HG03060 (cell line): ENCODE data around the gene CREB3L4.
"Not testable (repeated sequence)": the region's sequence is repeated elsewhere in the genome, so short reads cannot be mapped to it uniquely, and the experiment has no call there.

Experiments
- ATAC-seq: cut with Tn5 transposase; IDR thresholded peaks from one replicate; pipeline ENCODE4 v1.9.1; 2021; ENCODE audit warnings: low read depth, moderate number of reproducible peaks; ENCODE audit not compliant: unreplicated experiment

CREB3L4 gene

DNA sequence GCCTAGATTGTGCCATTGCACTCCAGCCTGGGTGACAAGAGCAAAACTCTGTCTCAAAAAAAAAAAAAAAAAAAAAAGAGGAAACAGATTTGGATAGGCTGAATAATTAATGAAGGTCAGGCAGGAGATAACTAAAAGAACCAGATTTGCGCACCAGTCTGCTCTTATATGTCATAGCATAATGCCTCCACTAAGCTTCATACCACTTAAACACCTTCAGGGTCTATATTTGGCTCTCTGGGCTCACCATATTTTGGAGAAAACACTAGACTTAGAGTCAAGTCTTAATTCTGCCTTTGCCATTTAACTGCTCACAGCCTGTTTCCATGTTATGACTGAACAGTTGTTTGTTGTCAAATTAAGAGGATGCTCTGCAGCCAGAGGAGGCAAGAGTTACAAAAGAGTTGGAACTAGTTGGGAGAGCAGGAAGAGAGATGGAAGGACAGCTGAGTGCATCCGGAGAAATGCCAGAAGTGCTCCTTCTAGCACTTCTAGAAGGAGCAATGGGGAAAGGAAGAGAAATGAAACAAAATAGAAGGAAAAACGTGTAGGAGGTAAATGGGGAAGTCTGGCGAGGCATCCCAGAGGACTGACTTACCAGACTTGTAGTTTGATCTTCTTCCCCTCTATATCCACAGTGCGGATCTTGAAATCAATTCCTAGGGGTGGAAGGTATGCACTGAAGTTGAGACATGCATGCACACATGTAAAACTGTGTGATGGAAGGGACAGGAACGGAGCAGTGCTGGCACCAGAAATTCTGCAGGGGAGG, 16.6 kb downstream of the CREB3L4 start:
- ATAC-seq, result no peak

DNA sequence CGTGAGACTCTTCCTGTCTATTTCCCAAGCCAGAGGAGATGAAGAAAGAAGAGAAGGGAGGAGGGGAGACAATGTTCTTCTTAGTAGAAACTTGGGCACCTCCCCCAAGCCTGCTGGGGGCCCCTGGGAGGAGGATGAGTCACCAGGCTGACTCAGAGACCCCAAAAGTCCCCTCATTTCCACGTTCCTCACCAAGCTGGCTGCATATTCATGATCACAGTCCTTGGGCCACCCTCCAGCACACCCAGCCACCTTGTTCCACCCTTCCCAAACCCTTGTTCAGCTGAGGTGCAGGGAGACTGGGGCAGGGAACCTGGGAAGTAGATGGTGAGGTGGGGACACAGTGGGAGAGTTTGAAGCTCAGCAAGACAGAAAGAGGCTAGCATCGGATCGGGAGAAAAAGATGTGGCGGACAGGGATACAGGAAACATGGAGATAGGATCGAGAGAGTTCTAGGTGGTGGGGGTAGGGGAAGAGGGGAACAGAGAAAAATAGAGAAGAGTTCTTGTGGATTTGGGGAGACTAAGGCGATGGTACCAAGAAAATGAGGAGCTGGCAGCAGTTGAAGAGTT, 17.7 kb downstream of the CREB3L4 start:
- ATAC-seq, result no peak

DNA sequence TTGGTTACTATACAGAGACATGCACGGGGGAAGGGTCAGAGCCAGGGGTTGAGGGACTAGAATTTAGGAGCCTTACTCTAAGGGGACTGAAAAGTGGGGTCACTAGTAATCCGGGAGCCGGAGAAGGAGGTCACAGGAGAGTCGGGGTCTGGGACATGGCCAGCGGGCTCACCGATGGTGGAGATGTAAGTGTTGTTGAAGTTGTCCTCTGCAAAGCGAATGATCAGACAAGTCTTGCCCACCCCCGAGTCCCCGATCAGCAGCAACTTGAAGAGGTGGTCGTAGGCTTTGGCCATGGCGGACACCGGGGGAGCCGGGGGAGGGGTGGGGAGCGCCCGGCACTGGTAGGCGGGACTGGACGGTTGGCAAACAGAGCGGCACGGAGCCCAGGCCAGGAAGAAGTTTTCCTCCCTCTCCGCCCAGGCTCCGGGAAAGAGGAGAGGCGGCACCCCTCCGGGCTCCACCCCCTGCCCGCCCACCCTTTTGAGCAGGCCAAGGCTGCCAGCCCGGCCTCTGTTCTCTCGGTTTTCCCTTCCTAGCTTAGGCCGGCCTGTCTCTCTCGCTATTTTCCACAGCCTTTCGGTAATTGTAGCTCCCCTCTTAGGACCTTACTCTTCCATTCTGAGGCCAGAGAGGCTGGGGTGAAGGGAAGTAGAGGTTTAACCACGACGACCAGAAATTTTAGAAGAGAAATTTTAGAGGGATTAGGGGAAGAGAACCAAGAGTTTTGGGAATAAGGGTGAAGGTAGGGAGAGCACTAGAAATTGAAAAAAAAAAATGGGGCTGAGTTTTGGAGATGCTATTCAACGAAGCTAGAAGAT, 18.4 kb downstream of the CREB3L4 start, which contains the start of gene RAB13:
RAB13 (minus strand) TSS at position 399 of the 821 bp plus-strand sequence; CDS start at position 296, 103 bp downstream.
- ATAC-seq, result no peak

DNA sequence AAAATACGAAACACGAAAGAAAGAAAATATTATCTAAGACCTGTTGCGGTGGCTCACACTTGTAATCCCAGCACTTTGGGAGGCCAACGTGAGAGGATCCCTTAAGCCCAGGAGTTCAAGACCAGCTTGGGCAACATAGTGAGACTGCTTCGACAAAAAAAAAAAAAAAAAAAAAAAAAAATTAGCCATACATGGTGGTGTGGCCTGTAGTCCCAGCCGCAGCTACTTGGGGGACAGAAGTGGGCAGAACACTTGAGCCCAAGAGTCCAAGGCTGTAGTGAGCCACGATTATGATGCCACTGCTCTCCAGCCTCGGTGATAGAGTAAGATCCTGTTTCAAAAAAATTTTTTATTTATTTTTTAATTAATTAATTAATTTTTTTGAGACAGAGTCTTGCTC, 19.9 kb downstream of the CREB3L4 start:
- no peak for ATAC-seq

DNA sequence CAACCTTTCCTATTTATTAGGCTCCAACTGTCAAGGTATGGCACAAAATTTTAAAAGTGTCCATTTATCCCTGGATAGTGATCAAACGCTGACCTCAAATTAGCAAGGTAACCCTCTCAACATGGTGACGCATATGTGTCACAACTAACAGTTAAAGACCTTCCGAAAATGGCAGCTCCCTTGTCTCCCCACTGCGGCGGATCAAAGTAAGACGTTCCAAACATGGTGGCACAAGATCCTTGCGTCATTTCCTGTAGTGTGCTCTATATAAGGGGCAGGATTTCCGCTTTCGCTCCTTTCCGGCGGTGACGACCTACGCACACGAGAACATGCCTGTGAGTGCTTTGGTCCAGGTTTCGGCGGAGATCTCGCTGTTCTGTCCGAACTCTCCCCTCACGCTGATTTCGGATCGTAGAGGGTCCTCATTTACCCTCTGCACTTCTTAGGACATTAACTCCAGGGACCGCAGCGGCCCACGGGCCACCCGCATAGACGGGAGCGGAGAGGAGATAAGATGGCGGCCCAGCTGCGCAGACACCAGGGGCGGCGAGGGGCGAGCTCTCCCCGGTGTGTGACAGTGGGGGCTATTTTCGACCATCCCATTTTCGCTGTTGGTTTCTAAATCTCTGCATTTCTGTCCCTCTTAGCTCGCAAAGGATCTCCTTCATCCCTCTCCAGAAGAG, 22.9 kb downstream of the CREB3L4 start, which contains the start of gene RPS27:
RPS27 (plus strand) TSS at position 295 of the 683 bp plus-strand sequence; CDS start at position 330, 35 bp downstream.
- peak; percentile 83 for ATAC-seq

DNA sequence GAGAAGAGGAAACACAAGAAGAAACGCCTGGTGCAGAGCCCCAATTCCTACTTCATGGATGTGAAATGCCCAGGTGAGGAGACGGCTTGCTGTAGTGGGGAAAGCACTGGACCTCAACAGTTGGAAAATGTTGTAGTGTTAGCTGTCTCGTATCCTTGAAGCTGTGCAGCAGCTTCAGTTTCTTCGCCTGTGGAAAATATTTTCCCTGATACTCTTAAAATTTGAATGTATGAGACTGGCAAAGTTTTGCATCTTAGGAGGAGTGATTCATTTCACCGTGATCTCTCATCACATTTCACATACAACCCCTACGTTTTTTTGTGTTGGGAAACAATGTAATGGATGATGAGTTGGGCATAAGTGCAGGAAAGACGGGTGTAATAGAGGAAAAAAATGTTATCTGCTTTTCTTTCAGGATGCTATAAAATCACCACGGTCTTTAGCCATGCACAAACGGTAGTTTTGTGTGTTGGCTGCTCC, 23.5 kb downstream of the CREB3L4 start:
- ATAC-seq, result no peak

DNA sequence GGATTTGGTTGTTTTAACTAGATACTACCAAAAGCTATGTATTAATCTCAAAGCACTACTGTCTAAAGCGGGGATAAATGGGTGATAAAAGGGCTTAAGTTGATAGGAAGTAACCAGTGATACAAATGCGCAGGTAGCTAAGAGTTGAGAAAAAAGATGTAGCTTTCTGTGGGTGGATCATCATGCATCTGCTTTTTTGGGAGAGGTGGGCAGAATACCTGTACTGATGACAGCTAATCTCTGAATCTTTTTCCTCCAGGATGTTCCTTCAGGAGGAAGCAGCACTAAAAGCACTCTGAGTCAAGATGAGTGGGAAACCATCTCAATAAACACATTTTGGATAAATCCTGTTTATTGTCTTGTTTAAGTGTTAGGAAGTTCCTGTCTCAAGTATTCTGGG, 24.1 kb downstream of the CREB3L4 start:
- ATAC-seq, result no peak

DNA sequence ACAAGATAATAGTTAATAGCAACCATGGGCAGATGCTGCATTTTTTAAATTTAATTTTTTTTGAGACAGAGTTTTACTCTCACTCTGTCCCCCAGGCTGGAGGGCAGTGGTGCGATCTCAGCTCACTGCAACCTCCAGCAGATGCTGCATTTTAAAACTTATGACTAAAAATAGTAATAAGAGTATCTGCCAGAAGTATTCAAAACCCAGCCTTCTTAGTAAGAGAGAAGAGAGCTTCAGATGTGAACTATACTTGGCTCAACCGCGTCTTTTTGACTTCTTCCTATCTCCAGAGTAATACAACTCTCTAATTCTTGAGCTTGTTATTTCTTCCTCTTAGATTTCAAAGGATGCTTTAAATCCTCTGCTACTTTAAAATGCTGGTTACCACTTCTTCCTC, 27.5 kb downstream of the CREB3L4 start:
- no peak for ATAC-seq

DNA sequence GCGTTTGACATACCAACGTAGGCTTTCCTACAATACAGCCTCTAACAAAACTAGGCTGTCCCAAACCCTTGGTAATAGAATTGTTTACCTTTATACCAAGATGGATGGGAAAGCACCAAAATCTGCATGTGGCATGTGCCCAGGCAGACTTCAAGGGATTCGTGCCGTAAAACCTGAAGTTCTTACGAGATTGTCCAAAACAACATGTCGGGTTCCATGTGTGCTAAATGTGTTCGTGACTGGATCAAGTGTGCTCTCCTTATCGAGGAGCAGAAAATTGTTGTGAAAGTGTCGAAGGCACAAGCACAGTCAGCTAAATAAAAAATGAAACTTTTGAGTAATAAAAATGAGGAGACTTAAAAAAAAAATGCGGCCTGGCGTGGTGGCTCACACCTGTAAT, 27.9 kb downstream of the CREB3L4 start:
- ATAC-seq, result no peak

DNA sequence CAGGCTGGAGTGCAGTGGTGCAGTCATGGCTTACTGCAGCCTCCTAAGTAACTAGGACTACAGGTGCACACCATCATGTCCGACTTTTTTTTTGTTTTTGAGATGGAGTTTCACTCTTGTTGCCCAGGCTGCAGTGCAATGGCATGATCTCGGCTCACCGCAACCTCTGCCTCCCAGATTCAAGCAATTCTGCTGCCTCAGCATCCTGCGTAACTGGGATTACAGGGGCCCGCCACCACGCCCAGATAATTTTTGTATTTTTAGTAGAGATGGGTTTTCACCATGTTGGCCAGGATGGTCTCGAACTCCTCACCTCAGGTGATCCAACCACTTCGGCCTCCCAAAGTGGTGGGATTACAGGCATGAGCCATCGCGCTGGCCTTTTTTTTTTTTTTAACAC, 29.2 kb downstream of the CREB3L4 start:
- not testable (repeated sequence) for ATAC-seq

DNA sequence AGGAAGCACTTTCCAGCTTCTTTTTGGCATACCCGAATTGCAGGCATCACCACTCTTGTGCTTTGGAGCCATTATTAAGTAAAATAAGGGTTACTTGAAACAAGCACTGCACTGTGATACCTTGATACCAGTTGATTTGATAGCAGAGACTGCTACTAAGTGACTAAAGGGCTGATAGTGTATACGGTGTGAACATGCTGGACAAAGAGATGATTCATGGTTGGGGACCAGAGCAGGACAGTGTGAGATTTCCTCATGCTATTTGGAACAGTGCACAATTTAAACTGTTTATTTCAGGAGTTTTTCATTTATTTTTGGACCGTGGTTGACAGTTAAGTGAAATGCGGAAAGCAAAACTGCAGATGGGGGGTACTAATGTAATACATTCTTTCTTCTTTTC, 32.7 kb downstream of the CREB3L4 start:
- no peak for ATAC-seq

DNA sequence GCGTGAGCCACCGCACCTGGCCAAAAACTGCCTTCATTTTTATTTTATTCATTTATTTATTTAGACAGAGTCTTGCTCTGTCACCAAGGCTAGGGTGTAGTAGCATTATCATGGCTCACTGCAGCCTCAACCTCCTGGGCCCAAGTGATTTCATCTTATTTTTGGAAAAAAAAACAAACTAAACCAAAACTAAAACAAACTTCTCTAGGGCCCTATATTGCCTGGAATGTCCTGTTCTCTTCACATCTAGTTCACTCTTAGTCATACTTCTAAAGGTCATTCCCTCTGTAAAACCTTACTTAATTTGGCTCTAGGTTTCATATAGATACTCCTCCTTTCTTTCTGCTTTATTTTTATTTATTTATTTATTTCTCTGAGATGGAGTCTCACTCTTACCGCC, 38.4 kb downstream of the CREB3L4 start:
- no peak for ATAC-seq

DNA sequence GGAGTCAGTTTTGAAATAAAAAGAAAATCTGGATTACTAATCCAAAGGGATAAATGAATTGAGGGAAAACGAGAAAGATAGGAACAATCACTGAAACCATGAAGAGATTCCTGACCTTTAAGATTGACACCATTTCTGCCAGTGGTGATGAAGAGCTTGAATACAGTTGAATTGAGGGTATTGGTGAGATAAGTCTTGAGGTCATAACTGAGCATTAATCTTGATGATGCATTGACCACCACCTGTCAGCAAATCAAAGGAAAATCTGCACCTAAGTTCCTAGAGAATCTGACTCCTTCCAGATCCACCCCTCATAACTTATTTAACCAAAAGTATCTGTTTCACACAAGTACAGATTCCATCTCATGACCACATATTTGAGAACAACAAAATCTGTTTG, 44.4 kb downstream of the CREB3L4 start:
- ATAC-seq, result no peak

DNA sequence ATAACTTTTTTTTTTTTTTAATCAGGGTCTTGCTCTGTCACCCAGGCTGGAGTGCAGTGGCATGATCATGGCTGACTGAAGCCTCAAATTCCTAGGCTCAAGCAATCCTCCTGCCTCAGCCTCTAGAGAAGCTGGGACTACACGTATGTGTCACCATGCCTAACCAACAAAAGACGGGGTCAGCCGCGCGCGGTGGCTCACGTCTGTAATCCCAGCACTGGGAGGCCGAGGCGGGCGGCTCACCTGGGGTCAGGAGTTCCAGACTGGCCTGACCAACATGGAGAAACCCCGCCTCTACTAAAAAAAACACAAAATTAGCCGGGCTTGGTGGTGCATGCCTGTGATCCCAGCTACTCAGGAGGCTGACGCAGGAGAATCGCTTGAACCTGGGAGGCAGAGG, 44.8 kb downstream of the CREB3L4 start:
- not testable (repeated sequence) for ATAC-seq

DNA sequence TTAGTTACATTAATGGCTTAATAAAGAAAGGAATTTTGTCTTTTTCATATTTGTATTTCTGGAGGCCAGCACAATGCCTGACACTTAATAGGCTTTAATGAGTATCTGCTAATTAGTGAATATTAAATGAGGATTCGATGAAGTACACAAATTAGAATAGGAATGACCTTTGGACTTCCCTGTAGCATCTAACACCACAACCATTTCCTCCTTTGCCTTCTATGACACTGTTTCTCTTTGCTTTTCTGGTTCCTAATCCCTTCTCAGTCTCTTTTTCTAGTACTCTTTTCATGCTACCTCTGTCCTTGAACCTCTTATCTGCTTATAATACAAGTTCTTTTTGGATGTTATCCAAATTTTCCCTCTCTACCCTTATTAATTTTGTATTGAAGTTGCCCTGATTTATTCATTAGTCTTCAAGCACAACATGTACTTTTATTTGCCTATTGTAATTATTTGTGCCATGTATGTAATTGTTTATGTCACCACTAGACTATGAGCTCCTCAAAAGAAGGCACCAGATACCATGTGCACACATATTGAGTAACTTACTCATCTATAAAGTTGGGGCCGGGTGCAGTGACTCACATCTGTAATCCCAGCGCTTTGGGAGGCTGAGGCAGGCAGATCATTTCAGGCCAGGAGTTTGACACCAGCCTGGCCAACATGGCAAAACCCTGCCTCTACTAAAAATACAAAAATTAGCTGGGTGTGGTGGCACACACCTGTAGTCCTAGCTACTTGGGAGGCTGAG, 46.6 kb downstream of the CREB3L4 start:
- ATAC-seq, result no peak

DNA sequence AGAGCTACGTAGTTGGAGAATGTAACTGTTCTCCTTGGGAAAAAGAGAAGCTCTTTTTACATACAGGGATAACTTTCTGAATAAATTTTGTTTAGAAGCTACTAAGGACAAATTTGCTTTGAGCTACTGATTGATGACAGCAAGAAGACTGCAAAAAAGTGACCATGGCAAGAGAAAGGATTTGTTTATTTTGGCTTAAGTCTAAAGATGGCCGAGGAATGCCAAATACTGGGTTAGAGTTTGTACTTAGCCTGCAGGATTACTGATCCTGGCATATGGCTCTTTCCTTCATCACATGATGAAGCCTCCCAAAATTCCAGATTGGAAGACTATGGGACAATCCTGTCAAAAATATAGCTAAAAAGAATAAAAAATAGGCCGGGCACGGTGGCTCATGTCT, 51.6 kb downstream of the CREB3L4 start:
- no peak for ATAC-seq

DNA sequence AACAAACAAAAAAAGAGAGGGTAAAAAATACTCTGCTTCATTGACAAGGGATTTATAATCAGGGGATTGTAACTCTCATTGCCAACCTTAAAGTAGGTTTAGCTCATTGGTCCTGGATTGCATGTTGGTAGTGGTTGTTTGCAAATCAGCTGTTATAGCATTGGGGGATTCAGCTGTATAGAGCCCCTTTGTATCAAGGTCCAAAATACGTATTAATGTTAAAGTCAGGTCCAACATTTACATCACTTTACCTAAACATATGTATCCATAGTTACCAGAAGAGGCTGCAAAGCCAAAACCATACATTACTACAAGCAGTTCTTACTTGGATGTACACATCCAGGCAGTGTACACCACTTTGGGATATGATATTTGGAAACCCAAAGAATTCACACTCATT, 52.2 kb downstream of the CREB3L4 start:
- ATAC-seq, result no peak
